ENCODE measurements around the gene SORBS1.
A peak's percentile ranks its signal among the peaks of the same experiment; 100 is the strongest.

SORBS1 gene

DNA sequence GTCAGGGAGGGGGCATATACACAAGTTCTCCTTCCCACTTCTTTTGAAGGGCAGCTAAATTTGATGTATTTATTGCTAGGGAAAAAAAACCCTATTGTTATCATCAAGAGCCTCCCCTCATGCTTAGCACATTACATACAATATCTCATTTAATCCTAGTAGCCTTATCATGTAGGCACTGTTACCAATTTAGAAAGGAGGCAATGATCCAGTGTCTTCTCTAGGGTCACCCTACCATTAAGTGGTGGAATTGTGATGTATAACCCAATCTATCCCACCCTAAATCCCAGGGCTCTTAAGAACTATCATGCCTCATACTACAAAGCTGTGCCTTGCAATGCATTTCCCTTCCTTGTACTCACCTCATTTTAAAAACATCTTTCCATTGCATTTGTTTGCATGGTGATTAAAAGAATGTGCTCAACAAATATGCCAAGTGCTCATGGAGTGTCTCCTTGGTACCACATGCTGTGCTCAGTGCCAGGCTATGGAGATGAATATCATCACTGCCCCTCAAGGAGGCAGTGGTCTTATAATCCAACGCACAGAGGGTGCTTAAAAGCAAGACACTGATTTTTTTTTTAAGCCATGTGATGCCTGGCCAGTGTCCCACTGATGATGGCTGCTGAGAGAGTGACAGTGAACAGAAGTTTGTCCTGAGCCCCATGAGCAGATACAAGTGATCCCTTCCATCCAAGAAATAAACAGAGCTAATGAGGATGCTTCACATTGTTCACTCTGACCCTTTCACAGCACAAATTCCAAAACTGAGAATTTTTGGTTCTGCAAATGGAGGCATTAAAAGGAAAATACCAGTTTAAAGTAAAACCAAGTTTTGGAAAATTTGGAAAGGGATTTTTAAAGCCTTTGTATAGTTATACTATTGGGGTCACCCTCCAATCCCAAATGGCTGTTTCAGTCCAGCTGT, 98.2 kb downstream of the SORBS1 start:
- no peak for DNase-seq (ENCODE audit: low read depth, low spot score)

DNA sequence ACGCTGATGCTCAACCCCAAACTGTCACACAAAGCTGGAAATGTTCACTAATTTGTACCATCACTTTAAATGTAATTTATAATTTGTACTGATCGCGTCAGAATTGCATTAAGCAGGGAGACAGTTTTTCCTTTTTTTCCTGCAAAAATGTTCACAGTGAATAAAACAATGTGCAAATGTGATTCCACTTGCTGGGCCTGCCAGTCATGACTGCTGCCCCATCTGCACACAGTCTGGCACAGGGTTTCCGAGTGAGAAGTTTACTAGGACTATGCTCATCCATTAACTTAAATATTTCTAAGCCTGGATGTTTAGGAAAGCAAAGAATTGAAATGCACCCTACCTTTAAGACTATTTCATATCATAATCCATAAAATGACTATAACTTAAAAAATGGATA, 99.6 kb downstream of the SORBS1 start:
- no peak for DNase-seq (ENCODE audit: low read depth, low spot score)

DNA sequence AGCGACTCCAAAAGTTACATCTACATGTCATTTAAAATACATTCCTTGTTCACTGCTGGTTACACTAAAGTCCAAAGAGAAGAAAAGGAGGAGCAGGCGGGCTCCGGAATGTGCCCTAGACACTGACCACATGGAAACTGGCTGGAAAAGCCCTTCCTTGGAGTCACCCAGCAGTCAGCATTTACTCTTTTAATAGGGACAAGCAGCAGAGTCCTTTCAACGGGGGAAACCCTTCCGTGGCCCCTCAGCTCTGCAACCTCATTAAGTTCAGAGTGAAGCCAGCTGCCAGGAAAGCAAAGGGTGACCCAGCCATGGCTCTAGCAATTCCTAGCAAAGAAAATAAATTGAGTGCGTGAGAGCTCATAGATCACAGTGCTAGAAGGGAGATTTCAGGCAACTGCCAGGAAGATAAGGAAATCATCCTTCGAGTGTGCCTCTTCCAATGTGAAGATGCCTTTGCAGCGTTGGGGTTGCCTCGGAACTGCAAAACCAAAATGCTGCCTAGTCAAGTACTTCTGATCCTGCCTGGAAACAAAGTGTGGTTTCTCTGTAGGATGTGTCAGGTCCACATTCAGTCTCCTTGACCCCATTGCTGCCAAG, 101.6 kb downstream of the SORBS1 start:
- DNase-seq (ENCODE audit: low read depth, low spot score), result no peak

DNA sequence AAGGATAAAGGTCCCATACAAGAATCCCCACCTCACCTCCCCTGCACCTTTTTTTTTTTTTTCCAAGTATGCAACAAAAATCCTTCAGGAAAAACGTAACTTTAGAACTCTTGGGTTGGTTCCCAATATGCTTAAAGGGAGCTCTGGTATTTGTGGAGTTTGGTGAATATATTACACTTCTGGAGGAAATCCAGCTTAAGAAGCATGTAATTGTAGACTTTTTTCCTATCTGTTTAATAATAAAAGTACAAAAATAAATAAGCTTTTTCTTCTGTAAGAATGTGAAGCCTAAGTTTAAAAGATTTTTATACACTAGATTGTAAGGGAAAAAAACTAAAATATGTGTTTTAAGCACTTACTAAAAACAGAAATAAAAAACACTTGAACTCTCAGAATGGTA, 102.3 kb downstream of the SORBS1 start:
- DNase-seq (ENCODE audit: low read depth, low spot score), result no peak

DNA sequence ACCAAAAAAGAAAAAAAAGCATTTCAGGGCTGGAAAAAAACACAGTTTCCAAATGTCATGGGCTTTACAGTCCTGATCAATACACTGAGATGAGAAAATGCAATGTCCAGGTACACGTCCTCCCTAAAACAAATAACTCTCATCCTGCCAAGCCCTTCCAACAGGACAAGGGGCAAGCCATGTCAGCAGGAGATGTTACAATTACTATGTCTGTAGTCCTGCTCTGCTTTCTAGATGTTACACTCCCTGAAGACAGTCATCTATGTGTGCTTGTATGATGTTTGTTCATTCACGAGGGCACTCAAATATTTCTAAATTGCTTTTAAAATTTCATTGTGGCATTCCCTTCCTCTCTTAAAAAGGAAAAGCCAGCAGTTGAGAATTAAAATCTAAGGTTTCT, 103.2 kb downstream of the SORBS1 start:
- no peak for DNase-seq (ENCODE audit: low read depth, low spot score)

DNA sequence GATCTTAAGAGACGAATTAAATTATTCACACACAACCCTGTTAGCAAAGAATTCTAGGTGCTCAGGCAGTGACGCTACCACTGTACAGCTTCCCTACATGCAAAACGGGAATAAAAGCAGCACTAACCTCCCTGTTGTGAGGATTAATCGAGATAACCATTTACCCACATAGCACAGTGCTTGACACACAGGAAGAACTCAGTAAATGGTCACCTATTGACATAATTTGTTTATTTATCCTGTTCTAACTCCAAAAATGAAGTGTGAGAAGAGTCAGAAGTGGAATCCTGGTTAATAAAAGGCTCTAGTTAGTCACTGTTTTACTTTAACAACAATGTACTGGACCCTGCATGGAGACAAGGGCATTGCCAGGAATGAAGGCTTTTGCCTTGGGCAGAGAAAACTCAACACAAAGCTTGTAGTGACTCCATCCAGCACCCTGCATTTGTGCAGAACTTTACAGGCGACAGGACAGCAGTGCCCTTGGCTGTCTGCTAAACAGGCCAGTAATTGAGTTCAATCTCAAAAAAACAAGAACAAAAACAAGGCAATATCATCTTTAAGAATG, 103.8 kb downstream of the SORBS1 start:
- no peak for DNase-seq (ENCODE audit: low read depth, low spot score)

DNA sequence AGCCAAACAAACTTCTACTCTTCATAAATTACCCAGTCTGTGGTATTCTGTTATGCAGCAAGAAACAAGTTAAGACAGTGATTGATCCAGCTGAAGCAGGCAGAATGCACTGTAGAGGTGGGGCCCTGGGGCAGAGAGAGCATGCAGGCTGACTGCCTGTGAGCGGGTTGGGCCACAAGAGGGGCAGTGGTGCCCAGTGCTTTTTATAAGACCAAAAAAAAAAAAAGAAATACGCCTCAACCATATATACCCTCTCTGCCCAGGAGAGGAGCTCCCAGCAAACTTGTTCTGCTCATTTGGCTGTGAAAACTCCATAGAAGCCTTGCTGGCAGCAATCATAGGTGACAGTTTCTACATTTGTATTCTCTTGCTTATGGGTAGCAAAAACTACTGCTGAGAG, 104.7 kb downstream of the SORBS1 start:
- DNase-seq (ENCODE audit: low read depth, low spot score), result no peak

DNA sequence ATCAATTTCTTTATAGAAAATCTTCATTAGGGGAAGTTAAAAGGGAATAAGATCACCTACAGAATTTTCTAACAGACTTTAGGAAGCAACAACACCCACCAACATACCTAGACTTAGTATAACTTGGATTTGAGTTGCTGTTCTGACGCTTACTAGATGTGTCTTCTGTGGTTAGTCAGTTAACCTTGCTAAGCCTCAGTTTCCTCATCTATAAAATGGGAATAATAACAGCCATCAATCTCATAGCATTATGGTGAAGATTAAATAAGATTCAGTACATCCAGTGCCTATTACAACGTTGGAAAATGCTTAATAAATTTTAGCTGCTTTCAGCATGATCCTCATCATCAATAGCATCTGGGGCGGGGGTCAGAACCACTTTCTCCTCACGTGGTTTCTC, 106.2 kb downstream of the SORBS1 start:
- DNase-seq (ENCODE audit: low read depth, low spot score), result no peak

DNA sequence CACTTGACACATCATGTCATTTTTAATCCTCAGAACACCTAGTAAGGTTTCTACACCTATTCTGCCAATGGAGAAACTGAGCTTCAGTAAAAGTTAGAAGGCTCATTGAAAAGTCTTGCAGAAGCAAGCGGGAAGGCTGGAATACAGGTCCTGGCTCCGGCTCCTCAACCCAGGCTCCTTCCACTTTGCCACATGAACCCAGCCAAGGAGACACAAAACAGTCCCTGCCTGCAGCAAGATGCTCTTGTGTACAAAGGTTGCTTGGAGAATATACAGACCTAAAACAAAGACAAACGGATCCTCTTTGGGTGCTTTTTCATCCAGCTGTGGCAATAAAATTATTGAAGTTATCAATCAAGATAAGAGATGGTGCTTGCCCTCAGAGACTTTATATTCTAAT, 106.8 kb downstream of the SORBS1 start:
- DNase-seq (ENCODE audit: low read depth, low spot score), result no peak

DNA sequence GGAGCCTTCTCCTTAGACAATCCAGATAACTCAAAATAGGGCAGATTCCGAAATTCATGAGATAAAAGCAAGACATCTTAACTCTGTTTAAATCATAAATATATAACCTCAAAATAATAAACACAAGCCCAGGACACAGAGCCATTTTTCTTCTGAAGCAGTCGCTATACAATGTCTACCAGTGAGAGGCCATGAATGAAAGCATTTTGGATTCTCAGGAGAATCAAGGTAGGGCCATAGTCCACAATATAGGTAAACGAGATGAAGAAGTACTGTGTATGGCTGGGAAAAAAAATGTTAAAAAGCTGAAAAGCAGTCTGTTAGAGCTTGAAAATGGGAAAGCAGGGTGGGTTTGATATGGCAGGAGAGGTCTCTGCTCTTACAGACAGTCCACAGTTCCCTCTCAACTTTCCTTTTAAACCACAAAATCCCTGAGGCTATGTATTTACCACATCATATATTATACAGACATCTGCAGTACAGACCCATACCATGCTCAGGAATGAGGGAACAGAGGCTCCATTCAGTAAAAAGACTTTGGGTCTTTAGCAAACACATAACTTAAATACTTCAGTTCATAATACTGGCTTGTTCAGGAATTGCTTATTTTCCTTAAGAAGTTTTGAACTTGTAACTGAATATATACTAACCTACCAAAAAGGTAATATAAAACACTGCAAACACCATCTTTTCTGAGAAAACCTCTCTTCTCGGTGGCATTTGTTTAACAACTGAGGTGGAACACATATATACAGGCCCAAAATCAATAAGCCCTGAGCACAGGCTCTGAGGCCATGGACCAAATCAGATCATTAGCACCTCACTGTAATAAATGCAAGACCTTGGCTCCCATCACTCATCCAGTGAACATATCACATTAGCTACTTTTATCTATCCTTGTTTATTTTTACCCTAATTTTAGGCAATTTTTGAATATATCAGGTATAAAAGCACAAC, 109.3 kb downstream of the SORBS1 start:
- no peak for DNase-seq (ENCODE audit: low read depth, low spot score)

DNA sequence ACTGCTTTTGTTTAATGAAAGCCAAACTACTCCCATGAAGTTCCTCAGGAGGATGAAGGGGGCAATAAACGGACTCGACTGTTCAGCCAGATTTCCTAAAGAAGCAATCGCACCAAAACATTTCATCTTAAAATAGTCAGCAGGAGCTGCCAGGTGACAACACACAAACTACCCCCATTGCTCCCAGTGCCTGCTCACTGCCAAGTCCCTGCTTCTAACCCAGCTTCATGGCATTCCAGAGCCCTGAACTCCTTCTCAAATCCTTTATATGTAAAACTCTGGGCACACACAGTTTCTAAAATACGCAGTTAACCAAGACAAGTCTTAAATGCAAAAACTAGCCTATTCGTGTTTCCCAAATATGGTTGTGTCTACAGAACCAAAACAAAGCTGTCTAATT, 110.0 kb downstream of the SORBS1 start:
- no peak for DNase-seq (ENCODE audit: low read depth, low spot score)

DNA sequence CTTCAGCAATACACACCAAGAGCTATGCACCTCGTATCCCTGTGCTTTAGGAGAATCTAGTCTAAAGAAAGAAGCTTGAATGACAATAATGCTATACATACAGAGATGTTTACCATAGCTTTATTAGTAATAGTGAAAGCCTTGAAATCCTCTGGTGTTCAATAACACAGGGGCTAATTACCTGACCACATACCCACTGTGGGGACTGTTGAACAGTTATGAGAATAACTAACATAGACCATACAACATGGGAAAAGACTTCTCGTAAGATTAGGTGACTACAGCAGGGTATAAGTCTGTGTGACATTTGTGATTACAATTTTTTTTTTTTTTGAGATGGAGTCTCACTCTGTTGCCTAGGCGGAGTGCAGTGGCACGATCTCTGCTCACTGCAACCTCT, 111.0 kb downstream of the SORBS1 start:
- no peak for DNase-seq (ENCODE audit: low read depth, low spot score)

DNA sequence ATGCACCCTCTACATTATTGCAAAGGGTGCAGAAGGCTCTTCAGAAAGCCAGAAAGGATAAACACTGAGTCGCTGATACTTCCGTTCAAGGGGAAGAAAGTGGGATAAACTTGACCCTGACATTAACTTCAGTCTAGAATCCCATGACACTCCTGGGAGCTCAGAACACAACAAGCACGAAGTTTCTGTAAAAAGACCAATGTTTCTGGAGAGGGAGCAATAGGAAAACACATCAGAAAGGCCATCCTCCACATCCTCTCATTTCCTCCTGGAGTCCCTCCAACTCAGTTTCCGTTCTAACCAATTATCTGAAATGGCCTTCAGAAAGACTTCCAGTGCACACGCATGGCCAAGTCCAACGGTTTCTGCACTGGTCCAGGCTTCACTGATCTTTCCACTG, 113.5 kb downstream of the SORBS1 start:
- no peak for DNase-seq (ENCODE audit: low read depth, low spot score)

DNA sequence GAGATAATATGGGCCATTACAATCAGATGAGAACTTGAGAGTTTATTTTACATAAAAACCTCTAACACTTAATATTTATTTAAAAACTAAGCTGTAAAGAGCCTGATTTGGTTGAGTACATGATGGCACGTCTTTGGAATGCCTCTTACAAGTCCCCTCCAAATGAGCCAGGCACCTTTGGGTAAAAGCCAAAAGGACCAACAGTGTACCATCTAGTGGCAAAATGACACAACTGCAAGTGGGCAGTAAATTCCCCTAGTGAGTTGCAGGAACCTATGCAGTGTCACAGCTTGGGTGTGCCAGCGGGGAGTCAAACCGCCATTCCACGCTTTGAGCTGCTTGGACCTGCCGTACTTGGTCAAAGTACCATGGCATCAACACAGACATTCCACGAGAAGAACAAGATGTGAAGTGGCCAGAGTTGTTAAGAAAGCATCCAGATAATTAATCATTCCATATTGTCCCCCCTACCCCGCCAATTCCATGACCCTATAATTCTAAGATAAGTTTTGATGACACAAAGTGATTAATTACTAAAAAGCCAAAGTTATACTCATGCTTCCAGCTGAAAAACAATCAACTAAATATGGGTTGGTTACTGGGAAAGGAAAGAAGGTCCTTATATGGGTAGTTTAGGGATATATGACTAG, 115.2 kb downstream of the SORBS1 start:
- DNase-seq (ENCODE audit: low read depth, low spot score), result peak; percentile 79

DNA sequence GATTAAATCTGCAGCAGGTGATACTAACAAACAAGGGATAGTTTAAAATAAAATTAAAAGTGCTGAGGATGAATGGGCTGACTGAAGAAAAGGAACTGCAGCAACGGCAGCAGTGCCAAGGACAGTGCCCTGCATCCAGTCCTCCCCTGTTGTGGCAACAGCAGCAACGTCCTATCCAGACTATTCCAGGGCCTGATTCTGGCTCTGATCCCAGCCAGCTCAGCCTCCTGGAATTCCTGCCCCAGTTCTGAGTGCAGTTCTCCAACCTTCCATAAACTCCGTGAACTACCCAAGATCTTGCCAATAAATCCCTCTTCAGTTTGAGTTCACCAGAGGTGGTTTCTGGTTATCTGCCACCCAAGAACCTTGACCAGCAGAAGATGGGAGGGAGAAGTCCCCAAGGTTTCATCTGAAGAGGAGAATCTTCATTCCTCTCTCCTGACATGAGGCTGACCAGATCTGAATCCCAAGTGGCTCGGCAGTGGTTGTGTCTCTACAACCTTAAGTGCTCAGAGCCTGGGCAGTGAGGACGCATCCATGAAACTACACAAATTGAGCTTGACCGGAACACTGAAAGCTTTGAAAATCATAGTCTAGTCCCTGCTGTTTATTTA, 115.8 kb downstream of the SORBS1 start:
- DNase-seq (ENCODE audit: low read depth, low spot score), result no peak

DNA sequence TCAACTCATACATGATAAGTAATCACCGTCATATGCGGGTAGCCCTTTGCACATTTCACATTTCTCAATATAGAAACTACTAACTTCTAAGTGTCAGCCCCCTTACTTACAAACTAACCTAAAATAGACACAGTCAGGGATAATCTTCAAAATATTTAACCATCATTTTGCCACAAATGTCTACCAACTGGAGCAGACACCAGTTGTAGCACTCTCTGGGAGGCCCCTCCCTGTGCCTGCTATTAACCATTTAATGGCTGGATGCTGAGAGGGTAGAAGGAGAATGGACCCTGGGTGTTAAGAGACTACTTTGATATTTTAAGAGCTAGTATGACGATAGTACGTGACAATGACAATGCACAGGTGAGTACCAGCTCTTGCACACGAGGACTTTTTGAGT, 116.4 kb downstream of the SORBS1 start:
- no peak for DNase-seq (ENCODE audit: low read depth, low spot score)

DNA sequence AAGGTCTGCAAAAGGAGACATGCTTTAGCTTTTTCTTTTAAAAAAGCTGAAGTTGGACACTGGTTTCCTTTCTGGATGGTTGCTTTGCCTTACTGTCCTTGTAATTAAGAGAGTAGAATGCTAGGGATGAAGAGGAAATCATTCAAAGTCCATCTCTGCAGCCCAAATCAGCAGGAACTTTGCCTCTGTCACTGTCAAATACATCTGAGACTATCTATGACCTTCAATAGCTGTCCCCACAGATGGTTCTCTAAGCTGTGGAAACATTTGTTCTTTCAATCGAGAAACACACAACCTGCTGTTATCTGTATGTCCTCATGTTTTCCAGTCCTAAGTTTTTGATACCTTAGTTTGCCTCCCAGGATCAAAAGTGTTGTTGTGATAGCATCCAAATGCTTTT, 117.5 kb downstream of the SORBS1 start:
- no peak for DNase-seq (ENCODE audit: low read depth, low spot score)

DNA sequence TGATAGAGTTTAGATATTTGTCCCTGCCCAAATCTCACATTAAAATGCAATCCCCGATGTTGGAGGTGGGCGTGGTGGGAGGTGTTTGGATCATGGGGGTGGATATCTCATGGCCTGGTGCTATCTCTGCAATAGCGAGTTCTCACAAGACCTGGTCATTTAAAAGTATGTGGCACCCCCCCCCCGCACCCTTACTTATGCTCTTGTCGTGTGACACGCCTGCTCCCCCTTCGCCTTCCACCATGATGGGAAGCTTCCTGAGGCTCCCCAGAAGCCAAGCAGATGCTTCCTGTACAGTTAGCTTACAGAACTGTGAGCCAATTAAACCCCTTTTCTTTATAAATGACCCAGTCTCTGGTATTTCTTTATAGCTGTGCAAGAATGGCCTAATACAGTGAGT, 118.8 kb downstream of the SORBS1 start:
- no peak for DNase-seq (ENCODE audit: low read depth, low spot score)

DNA sequence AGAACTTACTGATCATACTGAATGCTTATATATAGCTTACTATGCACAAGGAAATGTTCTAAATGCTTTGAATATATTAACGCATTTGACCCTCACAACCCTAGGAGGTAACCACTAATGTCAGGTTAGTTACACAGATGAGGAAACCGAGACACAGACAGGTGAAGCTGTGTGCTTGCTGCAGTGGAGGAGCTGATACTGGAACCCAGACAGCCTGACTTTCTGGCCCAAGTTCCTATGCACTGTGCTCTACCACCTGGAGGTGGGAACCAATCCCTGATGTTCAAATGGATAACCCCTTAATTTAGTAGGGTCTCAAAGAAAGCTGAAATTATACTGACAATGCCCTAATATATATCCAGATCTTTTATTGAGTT, 119.6 kb downstream of the SORBS1 start:
- no peak for DNase-seq (ENCODE audit: low read depth, low spot score)

DNA sequence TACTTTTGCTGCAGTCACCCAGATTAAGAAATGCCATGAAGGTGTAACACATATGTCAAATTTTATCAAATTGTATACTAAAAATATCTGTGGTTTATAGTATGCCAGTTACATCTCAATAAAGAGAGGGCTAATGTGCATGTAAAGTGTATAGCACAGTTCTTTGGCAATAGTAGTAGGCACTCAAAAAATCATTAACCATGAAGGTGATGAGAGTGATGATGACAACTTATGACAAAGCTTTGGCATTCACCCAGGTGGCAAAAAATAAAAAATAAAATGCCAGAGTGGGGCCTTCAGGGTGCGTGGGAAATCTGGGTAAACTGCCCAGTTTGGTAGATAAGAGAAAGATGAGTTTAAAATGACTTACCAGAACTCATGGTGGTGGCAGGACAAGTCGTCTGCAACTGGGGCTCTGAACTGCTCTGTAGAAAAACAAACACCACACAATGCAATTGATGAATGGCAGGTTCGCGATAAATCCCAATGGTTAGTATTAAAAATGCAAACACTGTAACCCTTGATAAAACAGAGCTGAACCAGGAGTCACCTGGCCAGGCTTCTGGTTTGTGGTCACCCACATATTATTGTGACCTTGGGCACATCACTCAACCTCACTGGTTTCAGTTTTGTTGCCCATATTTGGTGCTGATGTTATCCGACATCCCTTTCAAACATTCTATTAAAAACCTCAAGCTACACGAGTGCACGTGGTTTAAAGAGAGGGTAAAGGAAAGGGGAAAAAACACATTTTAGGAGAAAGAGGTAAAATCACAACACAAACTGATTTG, 120.2 kb downstream of the SORBS1 start:
- no peak for DNase-seq (ENCODE audit: low read depth, low spot score)
